SK-N-SH (cell line): ENCODE results near the gene IDH3G.

Experiments used
- CTCF ChIP-seq: fragments of 200-600 bp; sonication (generic); IDR thresholded peaks from 2 replicates; pipeline ENCODE4 v1.6.1; 2017; ENCODE audit warnings: antibody characterized with exemption, mild to moderate bottlenecking, moderate library complexity
- EZH2phosphoT487 ChIP-seq: fragments of 200-600 bp; sonication (generic); IDR thresholded peaks from 2 replicates; pipeline ENCODE4 v1.6.1; 2017; ENCODE audit warnings: low read depth, mixed run types, mild to moderate bottlenecking, antibody characterized with exemption, moderate library complexity, borderline replicate concordance
- POLR2AphosphoS5 ChIP-seq: IDR thresholded peaks from 2 replicates; pipeline ENCODE4 v1.6.1; 2012; ENCODE audit warnings: low read depth, low read length
- RAD21 ChIP-seq: IDR thresholded peaks from 2 replicates; pipeline ENCODE4 v1.6.1; 2012; ENCODE audit warnings: mild to moderate bottlenecking, low read length

- TF ChIP-seq EZH2phosphoT487 (no peak), CTCF (no peak), POLR2AphosphoS5 (no peak), RAD21 (no peak)
Measured at GRCh38 chrX:153738056-153738605, 56.0 kb downstream of the IDH3G start.
